ENCODE data around the gene ARMC8.

The ARMC8 gene

GRCh38 chr3:138222131-138222941 is 35.2 kb downstream of the ARMC8 start:
- H3K4me3 ChIP-seq (ENCODE audit: control insufficient read depth, low read depth, low read length) = no peak overlapping the region
- TF ChIP-seq, protein P1, sequence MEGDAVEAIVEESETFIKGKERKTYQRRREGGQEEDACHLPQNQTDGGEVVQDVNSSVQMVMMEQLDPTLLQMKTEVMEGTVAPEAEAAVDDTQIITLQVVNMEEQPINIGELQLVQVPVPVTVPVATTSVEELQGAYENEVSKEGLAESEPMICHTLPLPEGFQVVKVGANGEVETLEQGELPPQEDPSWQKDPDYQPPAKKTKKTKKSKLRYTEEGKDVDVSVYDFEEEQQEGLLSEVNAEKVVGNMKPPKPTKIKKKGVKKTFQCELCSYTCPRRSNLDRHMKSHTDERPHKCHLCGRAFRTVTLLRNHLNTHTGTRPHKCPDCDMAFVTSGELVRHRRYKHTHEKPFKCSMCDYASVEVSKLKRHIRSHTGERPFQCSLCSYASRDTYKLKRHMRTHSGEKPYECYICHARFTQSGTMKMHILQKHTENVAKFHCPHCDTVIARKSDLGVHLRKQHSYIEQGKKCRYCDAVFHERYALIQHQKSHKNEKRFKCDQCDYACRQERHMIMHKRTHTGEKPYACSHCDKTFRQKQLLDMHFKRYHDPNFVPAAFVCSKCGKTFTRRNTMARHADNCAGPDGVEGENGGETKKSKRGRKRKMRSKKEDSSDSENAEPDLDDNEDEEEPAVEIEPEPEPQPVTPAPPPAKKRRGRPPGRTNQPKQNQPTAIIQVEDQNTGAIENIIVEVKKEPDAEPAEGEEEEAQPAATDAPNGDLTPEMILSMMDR (conservative IDR thresholded peaks at IDR 0.05; ENCODE audit: control insufficient read depth, insufficient read depth, low read depth, low read length) = no peak
- no peak for DNase-seq (ENCODE audit: low read depth)

- TF ChIP-seq, protein P1 (conservative IDR thresholded peaks at IDR 0.05; ENCODE audit: control insufficient read depth, insufficient read depth, low read depth, low read length) = no peak
- H3K4me3 ChIP-seq (ENCODE audit: control insufficient read depth, low read depth, low read length) = no peak overlapping the region
- no peak for DNase-seq (ENCODE audit: low read depth)
Measured at GRCh38 chr3:138222942-138223287, 35.8 kb downstream of the ARMC8 start.

GRCh38 chr3:138227650-138228049 is 40.5 kb downstream of the ARMC8 start:
- DNase-seq (ENCODE audit: low read depth) = peak; percentile 73
- TF ChIP-seq, protein P1 (conservative IDR thresholded peaks at IDR 0.05; ENCODE audit: control insufficient read depth, insufficient read depth, low read depth, low read length) = no peak
- no peak overlapping the region for H3K4me3 ChIP-seq (ENCODE audit: control insufficient read depth, low read depth, low read length)

DNA sequence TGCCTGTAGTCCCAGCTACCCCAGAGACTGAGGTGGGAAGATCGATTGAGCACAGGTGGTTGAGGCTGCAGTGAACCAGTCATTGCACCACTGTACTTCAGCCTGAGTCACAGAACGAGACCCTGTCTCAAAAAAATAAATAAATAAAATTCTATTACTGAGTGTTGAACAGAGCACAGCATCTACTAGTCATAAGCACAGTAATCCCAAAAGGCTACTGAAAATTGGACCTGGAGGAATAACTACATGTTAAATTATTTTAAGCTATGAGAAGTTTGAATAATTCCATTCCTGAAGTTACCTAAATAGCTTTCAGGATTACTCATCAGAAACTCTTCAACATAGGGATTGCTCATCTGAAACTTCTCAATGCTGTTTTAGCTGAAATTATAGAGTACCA is 43.4 kb downstream of the ARMC8 start:
- TF ChIP-seq, protein P1 (conservative IDR thresholded peaks at IDR 0.05; ENCODE audit: control insufficient read depth, insufficient read depth, low read depth, low read length) = no peak
- no peak overlapping the region for H3K4me3 ChIP-seq (ENCODE audit: control insufficient read depth, low read depth, low read length)
- DNase-seq (ENCODE audit: low read depth) = peak; percentile 25

GRCh38 chr3:138232705-138233364 is 45.7 kb downstream of the ARMC8 start:
- TF ChIP-seq, protein P1 (conservative IDR thresholded peaks at IDR 0.05; ENCODE audit: control insufficient read depth, insufficient read depth, low read depth, low read length) = no peak
- H3K4me3 ChIP-seq (ENCODE audit: control insufficient read depth, low read depth, low read length) = no peak overlapping the region
- no peak for DNase-seq (ENCODE audit: low read depth)

DNA sequence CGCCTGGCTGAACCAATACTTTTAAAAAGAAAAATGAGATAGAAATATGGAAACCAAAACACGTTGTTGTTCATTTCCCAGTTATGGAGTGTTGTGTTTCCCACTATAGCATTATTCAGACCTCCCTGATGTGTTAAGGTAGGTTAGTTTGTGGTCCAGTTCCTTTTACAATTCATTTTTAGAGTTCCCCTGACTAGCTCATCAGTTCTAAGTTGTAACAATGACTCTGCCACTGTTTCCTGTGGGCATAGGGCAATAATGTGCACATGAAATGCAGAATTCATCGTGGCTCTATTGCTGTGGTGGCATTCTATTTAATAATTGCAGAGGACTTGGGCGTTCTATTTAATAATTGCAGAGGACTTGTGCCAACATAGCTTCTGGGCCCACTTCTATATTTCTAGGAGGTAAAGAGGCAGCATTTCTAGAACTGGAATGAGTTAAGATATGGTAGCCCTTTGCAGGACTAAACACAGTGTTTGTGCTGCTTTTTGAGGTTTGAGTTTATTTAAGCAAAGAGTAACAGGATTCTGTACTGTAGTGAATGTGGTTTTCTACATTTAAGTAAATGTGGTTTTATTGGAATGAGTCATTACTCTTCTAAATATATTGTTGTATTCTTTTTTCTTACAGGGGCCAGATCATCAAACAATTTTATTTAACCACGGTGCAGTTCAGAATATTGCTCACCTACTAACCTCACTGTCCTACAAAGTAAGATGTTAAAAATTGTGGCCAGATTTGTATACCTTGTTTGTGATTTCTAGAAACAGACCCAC is 47.5 kb downstream of the ARMC8 start:
- DNase-seq (ENCODE audit: low read depth) = peak; percentile 38
- TF ChIP-seq, protein P1 (conservative IDR thresholded peaks at IDR 0.05; ENCODE audit: control insufficient read depth, insufficient read depth, low read depth, low read length) = no peak
- no peak overlapping the region for H3K4me3 ChIP-seq (ENCODE audit: control insufficient read depth, low read depth, low read length)
